GM19397 (cell line): ENCODE measurements around the gene USH1G.

ENCODE experiments used
- ATAC-seq: cut with Tn5 transposase; IDR thresholded peaks from one replicate; pipeline ENCODE4 v1.9.1; 2021; ENCODE audit warnings: mild to moderate bottlenecking, moderate library complexity; ENCODE audit not compliant: unreplicated experiment

The USH1G gene

DNA sequence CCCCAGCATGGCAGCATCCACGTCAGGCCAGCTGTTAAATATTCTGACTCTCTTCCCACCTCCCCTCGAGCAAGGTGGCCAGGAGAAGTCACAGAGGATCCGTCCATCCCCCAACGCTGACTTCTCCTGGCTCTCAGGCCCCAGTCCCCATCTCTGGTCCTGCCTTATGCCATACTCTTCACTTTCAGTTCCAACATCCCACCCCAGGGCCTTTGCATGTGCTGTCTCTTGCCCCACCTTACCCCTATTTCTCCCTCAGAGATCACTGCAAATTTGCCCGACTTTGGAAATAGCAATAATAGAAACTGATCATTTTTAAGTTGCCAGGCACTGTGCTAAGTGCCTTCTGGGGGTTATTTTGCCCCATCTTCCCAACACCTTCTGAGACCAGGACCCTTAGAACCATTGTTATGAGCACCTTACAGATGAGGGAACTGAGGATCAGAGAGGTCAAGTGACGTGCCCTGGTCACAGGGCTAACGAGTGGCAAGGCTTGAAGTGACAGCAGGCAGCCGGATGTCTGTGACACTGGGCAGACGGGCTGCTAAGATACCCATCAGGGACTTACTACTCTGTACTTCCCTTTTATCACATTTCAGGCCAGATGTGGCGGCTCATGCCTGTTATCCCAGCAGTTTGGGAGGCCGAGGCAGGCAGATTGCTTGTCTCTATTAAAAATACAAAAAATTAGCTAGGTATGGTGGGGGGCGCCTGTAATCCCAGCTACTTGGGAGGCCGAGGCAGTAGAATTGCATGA, 31.8 kb upstream of the USH1G start:
- ATAC-seq, result no peak

DNA sequence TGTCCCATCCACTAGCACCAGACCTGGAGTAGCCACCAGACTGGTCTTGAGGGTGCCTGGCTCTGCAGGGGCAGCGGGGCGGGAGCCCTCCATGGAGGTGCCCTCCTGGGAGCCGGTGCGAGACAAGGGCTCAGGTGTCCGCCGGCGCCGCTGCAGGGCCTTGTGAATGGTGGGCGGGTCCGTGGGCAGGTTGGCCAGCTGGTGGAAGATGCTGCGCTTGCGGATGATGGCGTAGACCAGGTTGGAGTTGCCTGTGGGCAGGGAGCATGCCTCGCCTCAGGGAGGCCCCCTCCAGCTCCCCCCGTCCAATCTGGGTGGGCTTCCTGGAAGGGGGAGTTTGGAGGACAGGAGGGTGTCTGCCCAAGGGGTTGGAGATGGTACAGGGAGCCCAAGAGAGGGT, 31.1 kb upstream of the USH1G start:
- no peak for ATAC-seq

DNA sequence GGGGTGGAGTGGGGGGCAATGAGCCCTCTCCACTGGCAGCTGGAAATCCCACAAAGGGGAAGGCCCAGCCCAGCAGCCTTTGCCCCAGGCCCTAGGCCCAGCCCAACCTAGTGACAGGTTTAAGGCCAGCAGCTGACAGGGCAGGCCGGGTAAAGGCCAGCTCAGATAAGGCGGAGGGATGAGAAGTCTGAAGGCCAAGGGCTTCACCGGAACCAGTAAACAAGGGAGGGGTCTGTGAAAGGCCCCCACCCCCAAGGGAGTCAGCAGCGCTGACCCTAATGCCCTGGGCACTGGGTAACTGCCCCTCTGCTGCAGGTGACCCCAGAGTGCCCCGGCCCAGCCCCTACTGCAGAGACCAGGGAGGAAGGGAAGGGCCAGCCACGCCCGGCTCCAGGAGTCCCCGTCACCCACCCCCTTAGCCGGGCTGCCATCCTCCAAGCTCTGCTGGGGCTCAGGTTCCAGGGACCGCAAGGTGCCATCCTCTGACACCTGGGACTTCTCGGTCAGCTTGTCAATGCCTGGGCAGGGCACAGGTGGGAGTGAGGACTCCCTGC, 30.2 kb upstream of the USH1G start:
- ATAC-seq, result no peak

DNA sequence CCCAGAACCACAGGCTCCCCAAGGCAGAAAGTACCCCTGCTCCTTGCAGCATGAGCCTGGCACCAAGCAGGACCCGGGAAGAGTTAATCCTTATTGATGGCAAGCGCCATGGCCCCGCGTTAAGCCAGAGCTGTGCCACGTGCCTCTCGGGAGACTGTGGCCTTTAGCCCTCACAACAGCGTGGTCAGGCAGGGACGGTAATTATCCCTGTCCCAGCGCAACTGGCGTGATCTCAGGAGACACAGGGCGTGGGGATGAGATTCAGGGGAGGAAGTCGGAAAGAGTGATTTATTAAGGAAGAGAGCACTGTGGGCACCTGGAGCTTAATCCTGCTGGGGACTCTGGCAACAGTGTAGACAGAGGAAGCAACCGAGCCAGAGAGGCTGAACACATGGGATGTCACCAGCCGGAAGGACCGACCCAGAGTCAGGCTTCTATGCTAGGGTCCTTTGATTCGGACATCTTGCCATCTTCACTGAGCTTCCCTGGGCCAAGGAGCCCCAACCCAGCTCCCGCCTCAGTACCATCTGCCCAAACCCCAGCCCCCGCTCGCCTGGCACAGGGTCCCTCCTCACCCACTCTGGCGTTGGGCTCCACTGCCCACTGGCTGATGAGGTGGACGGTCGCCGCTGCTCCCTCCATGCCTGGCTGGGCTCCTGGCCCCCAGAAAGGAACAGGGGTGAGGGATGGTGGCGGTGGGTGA, 29.5 kb upstream of the USH1G start:
- no peak for ATAC-seq

DNA sequence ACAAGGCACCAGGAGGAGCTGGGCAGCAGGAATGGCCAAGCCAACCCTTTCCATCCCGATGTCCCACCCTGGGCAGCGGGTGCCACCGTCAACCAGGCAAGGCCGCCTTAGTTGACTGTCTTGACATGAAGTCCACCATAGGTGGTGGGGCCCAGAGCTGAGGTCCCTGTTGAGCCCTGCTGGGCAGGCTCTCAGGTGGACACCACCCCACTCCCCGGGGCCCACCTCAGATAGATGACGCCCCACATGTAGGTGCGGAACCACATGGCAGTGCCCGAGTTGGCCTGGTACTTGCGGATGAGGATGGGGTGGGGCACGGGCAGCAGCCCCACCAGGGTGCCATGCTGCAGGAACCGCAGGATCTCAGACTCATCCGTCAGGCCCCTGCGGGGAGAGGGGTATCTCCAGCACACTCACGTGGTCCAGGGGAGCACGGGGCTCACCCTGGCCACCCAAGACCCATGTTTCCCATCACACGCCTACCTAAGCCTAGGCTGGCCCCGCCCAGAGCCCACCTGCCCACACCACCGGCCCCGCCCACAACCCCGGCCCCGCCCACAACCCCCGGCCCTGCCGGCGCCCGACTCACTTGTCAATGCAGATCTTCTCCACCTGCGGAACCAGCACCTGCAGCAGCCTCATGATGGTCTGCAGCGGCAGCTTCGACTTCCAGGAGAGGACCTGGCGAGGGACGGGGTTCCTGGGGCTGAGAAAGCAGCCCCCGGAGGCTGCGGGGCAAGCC, 28.8 kb upstream of the USH1G start:
- no peak for ATAC-seq

DNA sequence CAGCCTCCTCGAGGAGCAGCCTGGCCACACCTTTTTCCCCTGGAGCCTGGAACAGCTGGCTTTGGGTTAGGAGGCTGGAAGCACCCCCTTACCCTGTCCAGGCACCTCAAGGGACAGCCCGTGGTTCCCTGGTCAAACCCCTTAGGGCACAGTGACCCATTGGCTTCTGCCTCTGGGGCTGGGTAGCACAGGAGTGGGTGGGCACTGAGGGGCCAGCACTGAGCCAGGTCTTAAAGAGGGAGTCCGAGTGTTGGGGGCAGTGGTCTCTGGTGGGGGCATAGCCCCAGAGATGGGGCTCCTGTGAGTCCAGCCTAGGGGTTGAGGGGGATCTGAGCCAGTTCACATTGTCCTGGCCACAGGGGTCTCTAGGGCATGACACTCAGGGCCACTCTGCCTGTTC, 28.0 kb upstream of the USH1G start:
- no peak for ATAC-seq

DNA sequence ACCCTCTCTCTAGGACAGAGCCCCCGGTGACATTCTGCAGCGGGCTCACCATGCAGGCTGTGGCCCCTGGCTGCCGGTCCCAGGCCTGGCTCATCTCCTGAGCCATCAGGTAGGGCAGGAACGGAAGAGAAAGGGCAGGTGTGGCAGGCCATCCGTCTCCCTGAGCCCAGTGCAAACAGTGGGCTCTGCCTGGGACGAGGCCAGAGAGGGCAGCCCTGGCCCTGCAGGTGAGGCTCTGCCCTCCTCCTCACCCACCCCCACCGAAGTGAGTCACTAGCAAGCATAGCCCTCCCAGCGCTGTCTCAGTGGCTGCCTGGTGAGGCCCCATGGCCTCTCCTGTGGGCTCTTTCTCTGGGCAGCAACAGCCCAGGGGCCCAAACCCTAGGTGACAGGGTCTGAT, 27.2 kb upstream of the USH1G start:
- ATAC-seq, result no peak

DNA sequence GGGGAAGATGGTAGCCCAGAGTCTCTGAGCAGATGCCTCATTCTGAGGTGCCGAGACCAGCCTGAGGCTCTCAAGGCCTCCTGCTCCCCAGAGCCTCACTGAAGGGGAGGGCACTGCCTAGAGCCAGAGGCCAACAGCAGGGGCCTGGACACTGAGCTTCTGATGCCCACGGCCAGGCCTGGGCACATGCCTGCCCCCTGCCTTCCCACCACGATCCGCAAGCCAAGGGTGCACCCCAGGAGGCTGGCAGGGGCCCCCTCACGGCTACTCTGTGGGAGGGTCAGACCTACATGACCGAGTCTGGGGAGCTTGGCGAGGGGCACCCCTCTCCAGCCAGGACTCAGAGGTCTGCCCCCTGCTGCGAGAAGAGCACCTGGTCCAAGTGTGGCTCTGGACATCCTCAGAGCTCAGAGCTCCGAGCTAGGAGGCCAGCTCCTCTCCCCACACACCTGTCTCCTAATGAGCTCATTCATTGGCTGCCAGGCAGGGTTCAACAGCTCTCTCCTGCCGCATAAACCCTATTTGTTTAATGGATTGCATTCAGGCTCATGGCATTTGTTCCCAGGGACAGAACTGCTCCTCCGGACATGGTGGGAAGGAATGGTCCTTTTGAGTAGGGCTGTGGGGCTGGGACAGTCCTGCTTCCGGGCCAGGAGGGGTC, 26.5 kb upstream of the USH1G start:
- ATAC-seq, result no peak

DNA sequence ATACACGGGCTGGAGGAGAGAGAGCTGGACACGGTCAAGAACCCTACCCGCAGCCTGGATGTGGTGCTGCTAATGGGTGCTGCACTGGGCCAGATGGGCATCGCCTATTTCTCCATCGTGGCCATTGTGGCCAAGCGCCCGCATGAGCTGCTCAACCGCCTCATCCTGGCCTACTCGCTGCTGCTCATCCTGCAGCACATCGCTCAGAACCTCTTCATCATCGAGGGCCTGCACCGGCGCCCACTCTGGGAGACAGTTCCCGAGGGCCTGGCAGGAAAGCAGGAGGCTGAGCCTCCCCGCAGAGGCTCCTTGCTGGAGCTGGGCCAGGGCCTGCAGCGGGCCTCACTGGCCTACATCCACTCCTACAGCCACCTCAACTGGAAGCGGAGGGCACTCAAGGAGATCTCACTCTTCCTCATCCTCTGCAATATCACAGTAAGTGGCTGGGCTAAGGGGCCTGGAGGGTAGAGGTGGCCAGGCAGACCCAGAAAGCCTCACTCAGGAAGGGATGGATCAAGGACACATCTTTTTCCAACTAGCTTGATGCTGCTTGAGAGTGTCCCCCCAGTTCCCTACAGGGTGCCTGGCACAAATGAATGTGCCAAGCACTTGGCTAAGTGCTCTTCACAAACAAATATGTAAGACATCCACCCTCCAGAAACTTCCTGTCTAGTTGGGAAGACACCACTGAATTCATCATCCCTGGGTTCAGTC, 24.1 kb upstream of the USH1G start:
- ATAC-seq, result no peak

DNA sequence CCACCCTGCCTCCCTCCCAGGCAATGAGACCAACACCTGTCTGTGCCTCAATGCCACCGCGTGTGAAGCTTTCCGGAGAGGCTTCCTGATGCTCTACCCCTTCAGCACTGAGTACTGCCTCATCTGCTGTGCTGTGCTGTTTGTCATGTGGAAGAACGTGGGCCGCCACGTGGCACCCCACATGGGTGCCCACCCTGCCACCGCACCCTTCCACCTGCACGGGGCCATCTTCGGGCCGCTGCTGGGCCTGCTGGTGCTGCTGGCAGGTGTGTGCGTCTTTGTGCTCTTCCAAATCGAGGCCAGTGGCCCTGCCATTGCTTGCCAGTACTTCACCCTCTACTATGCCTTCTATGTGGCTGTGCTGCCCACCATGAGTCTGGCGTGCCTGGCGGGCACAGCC, 23.6 kb upstream of the USH1G start:
- ATAC-seq, result no peak

DNA sequence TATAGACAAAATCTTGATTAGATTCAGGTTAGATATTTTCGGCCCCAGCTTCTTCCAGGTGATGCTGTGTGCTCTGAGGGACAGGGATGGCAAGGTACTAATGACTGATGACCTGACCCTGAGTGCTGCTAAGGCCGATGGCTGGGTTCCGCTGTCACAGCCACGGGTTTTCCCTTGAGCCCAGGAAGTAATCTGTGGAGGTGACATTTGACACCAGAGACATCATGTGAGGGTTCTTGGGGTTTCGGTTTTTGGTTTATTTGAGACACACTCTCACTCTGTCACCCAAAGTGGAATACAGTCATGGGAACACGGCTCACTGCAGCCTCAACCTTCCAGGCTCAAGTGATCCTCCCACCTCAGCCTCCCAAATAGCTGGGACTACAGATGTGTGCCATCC, 22.5 kb upstream of the USH1G start:
- ATAC-seq, result no peak

DNA sequence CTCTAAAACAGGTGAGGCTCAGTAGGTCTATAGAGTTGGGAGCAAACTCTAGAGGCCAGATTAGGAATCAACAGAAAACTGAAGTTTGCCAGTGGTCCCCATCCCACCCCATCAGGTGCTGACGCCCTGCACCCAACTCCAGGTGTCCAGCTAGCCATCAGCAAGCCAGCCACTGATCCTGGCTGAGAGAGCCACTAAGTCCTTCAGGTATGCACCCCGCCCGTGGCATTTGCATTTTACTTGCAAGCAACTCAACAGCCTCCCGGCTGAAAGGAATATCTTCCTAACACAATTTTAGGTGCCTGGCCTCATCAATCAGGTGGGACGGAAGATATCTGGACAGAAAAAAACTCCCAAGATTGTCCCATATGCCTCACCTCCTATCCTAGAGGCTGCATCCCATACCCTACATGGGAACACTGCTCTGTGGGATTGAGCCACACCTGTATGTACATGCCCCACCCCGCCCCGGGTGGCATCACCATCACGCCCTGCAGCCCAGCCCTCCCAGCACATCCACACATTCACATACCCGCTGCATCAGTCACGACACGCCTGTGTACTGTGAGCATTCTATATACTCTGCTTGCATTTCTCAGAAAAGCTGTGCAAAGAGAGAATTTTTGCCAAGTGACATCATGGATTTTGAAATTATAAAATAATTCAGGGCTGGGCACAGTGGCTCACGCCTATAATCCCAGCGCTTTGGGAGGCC, 20.9 kb upstream of the USH1G start:
- ATAC-seq, result no peak

DNA sequence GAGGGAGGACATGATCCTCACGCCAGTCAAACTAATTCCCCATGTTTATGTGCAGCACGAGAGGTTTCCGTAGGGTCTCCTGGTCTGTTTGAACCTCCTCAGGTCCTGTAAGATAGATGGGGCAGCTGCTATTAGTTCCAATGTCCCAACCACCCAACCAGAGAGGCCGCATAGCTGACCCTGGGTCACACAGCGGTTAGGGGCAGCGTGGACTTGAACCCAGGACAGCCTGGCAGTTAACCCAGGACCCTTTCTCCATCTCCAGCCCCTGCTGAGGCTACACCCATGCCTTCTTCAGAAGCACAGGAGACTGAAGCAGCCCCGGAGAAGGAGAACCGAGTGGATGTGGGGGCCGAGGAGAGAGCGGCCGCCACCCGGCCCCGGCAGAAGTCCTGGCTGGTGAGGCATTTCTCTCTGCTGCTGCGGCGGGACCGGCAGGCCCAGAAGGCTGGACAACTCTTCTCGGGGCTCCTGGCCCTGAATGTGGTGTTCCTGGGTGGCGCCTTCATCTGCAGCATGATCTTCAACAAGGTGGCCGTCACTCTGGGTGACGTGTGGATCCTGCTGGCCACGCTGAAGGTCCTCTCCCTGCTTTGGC, 18.2 kb upstream of the USH1G start:
- ATAC-seq, result no peak

DNA sequence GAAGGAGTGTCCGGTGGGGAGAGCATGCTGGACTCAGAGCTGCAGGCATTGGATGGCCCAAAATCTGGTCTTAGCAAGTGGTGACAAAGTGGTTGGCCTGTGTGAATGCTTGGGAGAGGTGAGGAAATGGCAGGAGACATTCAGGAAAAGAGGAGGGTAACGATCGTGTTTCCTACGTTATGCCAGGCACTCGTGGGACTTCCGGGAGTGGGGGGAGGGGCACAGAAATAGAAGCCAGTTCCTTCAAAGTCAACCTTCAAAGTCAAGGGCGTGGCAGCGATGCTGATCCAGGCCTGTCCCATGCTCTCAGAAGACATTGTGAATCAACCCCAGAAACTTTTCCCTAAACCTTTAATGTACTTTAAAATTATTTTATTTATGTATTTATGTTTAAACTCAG, 16.5 kb upstream of the USH1G start:
- ATAC-seq, result no peak

DNA sequence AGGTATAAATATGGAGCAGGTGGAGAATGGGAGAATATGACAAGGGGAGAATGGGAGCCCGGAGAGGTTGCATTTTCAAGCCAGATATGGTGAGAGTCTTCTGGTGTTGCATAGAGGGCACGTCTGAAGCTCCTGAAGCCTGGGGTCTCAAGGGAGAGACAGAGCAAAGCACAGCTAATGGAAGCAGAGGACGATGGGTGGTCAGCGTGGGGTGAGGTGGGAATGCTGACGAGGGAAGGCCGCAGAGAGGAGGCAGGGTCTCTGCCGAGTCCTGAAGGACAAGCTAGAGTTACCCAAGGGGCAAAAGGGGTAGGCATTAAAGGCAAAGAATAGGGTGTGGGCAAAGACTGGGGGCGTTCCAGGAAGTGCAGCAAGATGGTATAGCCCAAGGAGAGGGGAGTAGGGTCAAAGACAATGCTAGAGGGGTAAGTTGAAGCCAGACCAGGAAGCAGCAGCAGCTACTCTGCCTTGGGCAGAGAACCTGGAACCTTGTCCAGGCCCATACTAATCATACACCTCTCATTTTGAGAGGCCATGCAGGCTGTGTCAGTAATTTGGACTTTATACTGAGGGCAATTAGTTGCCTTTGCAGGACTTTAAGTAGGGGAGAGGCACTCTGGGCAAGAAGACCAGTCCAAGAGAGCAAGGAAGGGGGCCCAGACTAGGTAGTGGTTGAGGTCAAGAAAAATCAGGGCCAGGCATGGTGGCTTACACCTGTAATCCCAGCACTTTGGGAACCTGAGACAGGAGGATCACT, 15.3 kb upstream of the USH1G start:
- ATAC-seq, result no peak

DNA sequence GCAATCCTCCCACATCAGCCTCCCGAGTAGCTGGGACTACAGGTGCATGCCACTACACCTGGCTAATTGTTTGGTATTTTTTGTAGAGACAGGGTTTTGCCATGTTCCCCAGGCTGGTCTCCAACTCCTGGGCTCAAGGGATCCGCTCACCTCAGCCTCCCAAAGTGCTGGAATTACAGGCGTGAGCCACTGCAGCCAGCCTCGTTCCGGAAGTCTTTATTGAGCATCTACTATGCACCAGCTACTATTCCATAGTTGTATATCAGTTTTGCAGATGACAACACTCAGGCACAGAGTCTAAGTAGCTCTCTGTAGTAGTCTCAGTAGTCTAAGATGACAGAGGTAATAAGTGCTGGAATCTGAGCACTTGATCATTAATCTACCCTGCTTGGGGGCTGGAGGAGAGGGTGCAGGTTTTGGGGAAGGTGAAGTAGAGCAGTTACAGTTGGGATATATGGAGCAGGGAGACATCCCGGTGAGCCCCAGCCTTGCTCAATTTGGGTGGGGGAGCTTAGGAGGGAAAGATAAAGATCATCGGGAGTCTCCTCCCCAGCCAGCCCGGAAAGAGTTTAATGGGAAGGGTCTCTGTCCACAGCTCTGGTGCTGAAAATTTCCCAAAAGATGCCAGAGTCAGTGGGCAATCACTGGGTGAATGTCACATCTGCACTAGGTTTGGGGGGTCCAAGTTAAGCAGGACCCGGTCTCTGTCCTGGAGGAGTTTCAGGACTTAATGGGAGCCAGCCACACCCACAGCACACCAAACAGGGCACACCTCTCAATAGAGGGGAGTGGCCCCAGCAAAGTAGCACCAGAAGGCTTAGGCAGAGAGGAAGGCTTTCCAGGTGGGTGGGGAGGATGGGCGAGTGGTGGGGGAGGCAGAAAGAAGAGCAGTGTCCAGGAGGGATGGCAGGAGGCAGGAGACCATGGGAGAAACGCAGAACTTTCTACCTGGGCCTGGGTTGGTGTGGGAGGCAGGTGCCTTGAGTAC, 14.3 kb upstream of the USH1G start:
- no peak for ATAC-seq

DNA sequence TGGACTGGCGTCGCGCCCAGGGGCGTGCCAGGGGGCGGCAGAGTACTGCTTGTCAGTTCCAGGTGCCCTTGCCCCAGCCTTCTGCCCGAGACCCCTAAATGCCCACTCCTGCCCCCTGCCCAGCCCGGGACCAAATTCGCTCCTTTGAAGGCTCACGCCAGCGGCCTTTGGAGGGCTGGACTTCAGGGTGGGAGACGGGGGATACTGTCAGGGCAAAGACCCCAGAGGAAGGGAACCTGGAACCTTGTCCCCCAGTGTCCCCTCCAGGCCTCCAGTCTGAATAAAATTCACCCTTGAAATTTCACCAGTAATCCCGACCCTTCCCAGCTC, 13.4 kb upstream of the USH1G start:
- ATAC-seq, result no peak
